ENCODE results near the gene SLC37A4. TPM values are rescaled to one million over a fixed set of nuclear protein-coding genes. Genes with fewer than 3 reads are reported as not detected.
A peak's percentile ranks its signal among the peaks of the same experiment; 100 is the strongest.

SLC37A4 gene
- total and polyA plus RNA-seq, 2 of the 13 experiments (the other 11 are each of a cell fraction or from before 2014, with no cell fraction given) = 43.0 to 56.1 TPM

GRCh38 chr11:119026970-119027369 lies 3.7 kb downstream of the SLC37A4 start:
- 8% methylated on average over 2 of the region's 2 CpGs for WGBS (ENCODE audit: low lambda C conversion rate)
- H3K4me1 ChIP-seq (ENCODE audit: insufficient read depth, low read length) = peaks cover 82% of the 10 kb centered on the region
- peaks cover 53% of the 10 kb centered on the region for H3K79me2 ChIP-seq (ENCODE audit: insufficient read depth, low read length)
- no peaks in the 10 kb centered on the region; a peak in 1 of 5 replicates for H3K27me3 ChIP-seq (ENCODE audit: control insufficient read depth in 1 of 2, insufficient read depth in 2 of 2, low read length in 2 of 2)
- peak; percentile 45 for ATAC-seq
- BruUV-seq (replicated peaks) = no TSS peak
- peak; percentile 59 for DNase-seq (ENCODE audit: low spot score)
- POLR2A ChIA-PET = interaction anchor here (1.2 to 4.8 kb wide), 5 partner anchors 8 to 116 kb away, joined by 3 to 45 read pairs (median 8); partner anchors contain the start of genes CENATAC, HMBS, HYOU1 and RPS25
- peak overlapping the region; percentile 31 to 82 (median 79); a peak in 5 of 6 replicates for H3K4me3 ChIP-seq (replicated peaks in 1 of 3; ENCODE audit: insufficient read depth in 1 of 3, low read depth in 2 of 3, low read length in 3 of 3)
- no peak overlapping the region for H2AFZ ChIP-seq (ENCODE audit: low read length)
- peak overlapping the region; percentile 77 for H3K27ac ChIP-seq (ENCODE audit: extremely low read length, insufficient read depth, low read length)
- no peaks in the 10 kb centered on the region for H3K9me3 ChIP-seq (ENCODE audit: low read length)
- FAIRE-seq = peak; percentile 95
- peak overlapping the region; percentile 77 for H3K9ac ChIP-seq (ENCODE audit: insufficient read depth, low read depth, low read length)
- intact Hi-C loops (cut with micrococcal nuclease; ENCODE audit: unreplicated experiment) = no loop called here
- H4K20me1 ChIP-seq (ENCODE audit: insufficient read depth, low read length) = peaks cover 5% of the 10 kb centered on the region; the same call in 1 of the 2 replicates
- H3K36me3 ChIP-seq (replicated peaks in 1 of 2; ENCODE audit: control insufficient read depth in 1 of 2, insufficient read depth in 2 of 2, low read length in 2 of 2) = peaks cover 4% of the 10 kb centered on the region in 2 experiments; a peak in 3 of 5 replicates
- in situ Hi-C loops (cut with HindIII; ENCODE audit: extremely low pct_ligation_motif_present, low pct_unique_long_range_greater_than_20kb) = no loop called here
- peak overlapping the region; percentile 99 for H3K4me2 ChIP-seq (ENCODE audit: low read depth, low read length)
- CTCF ChIA-PET (ENCODE audit: low intra/inter-chr PET ratio, low total read pairs) = no interaction called here
- no peak for TF ChIP-seq JUN (CRISPR knock-in tag; IDR thresholded peaks at IDR 0.05)
- TF ChIP-seq ZNF136 (CRISPR knock-in tag; IDR thresholded peaks at IDR 0.05; ENCODE audit: low read depth) = no peak
- TF ChIP-seq ZNF205 (CRISPR knock-in tag; IDR thresholded peaks at IDR 0.05) = no peak
- TF ChIP-seq ZBTB49 (CRISPR knock-in tag; IDR thresholded peaks at IDR 0.05; ENCODE audit: borderline replicate concordance) = no peak
- 0 out of 2 replicates have a peak, but pooled peaks have one; percentile 60 for TF ChIP-seq ZSCAN21 (CRISPR knock-in tag; IDR thresholded peaks at IDR 0.05; ENCODE audit: borderline replicate concordance)
- no peak for TF ChIP-seq ZNF749 (CRISPR knock-in tag; IDR thresholded peaks at IDR 0.05; ENCODE audit: borderline replicate concordance)
- TF ChIP-seq ZC3H13 (CRISPR knock-in tag; IDR thresholded peaks at IDR 0.05) = 0 out of 2 replicates have a peak, but pooled peaks have one; percentile 53
- TF ChIP-seq ZFYVE20 (CRISPR knock-in tag; IDR thresholded peaks at IDR 0.05; ENCODE audit: borderline replicate concordance, low read depth) = no peak
- no peak; the same call in 1 of the 2 replicates for TF ChIP-seq ZNF710 (CRISPR knock-in tag; IDR thresholded peaks at IDR 0.05; ENCODE audit: borderline replicate concordance)
- TF ChIP-seq TEAD2 (CRISPR knock-in tag; IDR thresholded peaks at IDR 0.05) = no peak
- TF ChIP-seq ETV6 (CRISPR knock-in tag; conservative IDR thresholded peaks at IDR 0.05) = no peak
- TF ChIP-seq HMG20A (CRISPR knock-in tag; IDR thresholded peaks at IDR 0.05; ENCODE audit: borderline replicate concordance) = no peak
- no peak for TF ChIP-seq DNMT1 (CRISPR knock-in tag; IDR thresholded peaks at IDR 0.05)
- TF ChIP-seq YY1 (IDR thresholded peaks at IDR 0.05; ENCODE audit: insufficient read depth, insufficient replicate concordance, low read depth, low read length) = no peak
- no peak for TF ChIP-seq CEBPZ (IDR thresholded peaks at IDR 0.05; ENCODE audit: low read length)

Data from HepG2 (cell line).